Testis (tissue), 2 donors: ENCODE measurements around the gene LENEP.

ENCODE experiments used
- POLR2A ChIP-seq: fragments of 450-650 bp; IDR thresholded peaks from one replicate; pipeline ENCODE4 v1.6.1; 2017; ENCODE audit warnings: antibody characterized with exemption, mild to moderate bottlenecking, moderate library complexity
- TF ChIP-seq, protein P1 (sequence below), 3 experiments: fragments of 450-650 bp in 2 of 3; fragments of 200-600 bp in 1 of 3; sonication (generic) in 1 of 3; IDR thresholded peaks; one replicate each; pipeline ENCODE4 v1.5.1; 2016 to 2019; ENCODE audit warnings: antibody characterized with exemption in 3 of 3, mild to moderate bottlenecking in 2 of 3, moderate library complexity in 1 of 3

DNA sequence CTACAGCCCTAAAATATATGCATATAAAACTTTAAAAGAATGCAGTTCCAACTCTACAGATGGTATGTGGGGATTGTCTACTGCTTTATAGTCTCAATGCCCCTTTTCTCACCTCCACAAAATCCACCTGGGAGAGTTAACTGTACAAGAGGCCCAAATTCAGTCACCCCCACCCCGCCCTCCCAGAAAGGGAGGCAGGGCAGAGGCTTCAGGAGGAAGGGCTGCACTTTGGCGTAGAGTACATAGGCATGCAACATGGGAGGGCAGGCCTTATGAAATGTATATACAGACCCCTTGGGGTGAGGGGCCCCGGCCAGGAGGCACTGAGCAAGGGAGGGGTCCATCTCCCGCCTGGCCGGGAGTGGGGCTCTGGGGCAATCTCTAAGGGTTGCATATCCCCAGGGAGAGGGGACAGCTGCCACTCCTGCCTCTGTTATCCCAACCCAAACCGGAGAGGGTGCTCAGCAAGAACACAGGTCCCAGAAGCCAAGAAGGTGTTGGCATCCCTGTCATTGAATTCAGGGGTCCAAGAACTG is 30.5 kb upstream of the LENEP start:
- TF ChIP-seq, protein P1, sequence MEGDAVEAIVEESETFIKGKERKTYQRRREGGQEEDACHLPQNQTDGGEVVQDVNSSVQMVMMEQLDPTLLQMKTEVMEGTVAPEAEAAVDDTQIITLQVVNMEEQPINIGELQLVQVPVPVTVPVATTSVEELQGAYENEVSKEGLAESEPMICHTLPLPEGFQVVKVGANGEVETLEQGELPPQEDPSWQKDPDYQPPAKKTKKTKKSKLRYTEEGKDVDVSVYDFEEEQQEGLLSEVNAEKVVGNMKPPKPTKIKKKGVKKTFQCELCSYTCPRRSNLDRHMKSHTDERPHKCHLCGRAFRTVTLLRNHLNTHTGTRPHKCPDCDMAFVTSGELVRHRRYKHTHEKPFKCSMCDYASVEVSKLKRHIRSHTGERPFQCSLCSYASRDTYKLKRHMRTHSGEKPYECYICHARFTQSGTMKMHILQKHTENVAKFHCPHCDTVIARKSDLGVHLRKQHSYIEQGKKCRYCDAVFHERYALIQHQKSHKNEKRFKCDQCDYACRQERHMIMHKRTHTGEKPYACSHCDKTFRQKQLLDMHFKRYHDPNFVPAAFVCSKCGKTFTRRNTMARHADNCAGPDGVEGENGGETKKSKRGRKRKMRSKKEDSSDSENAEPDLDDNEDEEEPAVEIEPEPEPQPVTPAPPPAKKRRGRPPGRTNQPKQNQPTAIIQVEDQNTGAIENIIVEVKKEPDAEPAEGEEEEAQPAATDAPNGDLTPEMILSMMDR (IDR thresholded peaks at IDR 0.05) = no peak
- no peak for TF ChIP-seq POLR2A
